SK-N-DZ (cell line): ENCODE data around the gene ZNF3.
A peak's percentile ranks its signal among the peaks of the same experiment; 100 is the strongest.

Experiments
- DNase-seq: peaks from one replicate; pipeline ENCODE4 v3.0.0-alpha.2; 2015; ENCODE audit warnings: low spot score

ZNF3 gene

GRCh38 chr7:100109521-100110163, 28.1 kb upstream of the ZNF3 start:
- DNase-seq = no peak

- DNase-seq = no peak
Observed at GRCh38 chr7:100107890-100108289, 26.4 kb upstream of the ZNF3 start.

GRCh38 chr7:100107125-100107737, 25.7 kb upstream of the ZNF3 start:
- DNase-seq = no peak

DNA sequence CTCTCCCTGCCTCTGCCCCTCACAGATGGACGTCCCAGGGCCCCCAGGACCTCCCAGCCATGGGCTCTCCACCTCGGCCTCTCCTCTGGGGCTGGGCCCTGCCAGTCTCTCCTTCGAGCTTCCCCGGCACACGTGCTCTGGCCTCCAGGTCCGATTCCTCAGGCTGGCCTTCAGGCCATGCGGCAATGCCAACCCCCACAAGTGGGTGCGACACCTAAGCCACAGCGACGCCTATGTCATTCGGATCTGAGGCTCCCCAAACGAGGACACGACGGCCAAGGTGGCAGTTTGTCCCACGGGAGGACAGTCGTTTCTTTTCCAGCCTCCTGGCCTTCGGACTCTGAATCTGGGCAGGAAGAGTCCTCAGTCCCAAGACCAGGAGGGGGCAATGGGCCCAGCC, 25.1 kb upstream of the ZNF3 start:
- no peak for DNase-seq

DNA sequence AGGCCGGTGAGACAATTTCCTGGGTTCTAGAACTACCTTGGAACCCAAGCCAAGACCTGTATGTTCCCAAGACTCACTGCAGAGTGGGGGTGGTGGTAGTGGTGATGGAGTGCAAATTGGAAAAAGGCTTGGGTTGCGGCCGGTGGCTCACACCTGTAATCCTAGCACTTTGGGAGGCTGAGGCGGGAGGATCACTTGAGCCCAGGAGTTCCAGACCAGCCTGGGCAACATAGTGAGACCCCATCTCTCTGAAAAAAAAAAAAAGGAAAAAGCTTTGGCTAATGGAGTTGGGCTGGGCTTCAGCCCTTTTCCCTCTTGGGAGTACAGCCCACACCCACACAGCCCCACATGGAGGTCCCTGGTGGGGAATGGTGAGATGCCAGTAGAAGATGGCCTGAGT, 24.0 kb upstream of the ZNF3 start:
- no peak for DNase-seq

DNA sequence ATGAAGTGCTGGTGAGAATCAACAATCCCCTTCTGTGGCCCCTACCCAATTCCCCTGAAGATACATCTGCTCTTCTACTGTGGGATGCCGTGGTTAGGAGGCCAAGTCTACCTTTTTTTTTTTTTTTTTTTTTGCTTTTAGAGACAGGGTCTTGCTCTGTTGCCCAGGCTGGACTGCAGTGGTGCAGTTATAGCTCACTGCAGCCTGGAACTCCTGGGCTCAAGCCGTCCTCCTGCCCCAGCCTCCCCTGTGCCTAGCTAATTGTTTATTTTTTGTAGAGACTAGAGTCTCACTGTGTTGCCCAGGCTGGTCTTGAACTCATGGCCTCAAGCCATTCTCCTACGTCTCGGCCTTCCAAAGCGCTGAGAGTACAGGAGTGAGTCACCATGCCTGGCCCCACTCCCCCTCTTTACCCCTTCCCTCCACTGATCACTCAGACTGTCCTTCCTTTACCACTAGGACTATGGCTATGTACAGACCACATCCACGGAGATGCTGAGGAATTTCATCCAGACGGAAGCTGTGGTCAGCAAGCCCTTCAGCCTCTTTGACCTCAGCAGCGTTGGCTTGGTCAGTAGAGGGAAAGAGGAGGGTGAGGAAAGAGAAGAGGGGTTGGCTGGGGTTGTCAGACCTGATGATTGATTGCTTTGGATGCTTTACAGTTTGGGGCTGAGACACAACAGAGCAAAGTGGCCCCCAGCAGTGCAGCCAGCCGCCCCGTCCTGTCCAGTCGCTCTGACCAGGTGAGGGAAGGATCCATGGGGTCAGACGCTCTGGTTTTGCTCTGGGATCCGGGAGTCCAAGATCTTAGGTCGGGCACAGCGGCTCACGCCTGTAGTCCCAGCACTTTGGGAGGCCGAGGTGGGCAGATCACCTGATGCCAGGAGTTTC, 21.7 kb upstream of the ZNF3 start:
- DNase-seq = no peak

DNA sequence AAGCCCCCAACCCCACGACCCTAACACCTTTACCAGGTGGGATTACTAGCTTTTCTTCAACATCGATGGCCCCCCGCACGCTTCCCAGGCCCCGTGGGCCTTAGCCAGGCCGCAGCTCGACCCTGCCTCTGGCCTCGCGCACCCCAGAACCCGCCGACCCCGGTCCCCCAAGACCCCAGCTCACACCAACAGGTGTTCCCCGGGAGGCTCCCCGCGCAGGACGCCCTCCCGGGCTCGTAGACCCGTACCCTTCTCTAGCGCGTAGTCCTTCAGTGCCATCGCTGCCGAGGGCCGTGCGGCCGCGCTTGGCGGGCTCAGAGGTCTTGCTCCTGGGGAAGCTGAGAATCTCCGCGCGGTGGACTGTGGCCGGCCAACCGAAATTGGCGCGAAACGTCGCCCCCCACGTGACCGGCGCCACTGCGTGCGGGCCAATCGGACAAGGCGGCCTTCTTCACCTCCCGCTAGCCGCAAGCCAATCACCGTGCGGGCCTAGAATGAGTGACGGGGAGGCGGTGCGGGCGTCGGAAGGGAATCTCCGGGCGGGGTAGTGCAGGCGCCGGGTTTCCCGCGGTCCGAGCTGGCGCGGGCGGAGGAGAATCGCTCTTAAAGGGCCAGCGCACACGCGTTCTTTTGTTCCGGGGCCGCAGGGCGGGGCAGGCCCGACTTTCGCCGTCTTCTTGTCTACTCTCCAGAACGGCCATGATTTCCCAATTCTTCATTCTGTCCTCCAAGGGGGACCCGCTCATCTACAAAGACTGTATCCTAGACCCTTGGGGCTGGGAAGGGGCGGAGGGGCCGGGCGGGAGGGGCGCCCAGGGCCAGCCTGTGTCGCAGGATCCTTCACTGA, 19.7 kb upstream of the ZNF3 start, which contains the start of the genes AP4M1 and MCM7:
Gene AP4M1 (plus strand): TSS at position 628 of the 847 bp plus-strand sequence. CDS start 72 bp downstream, at position 700.
Gene MCM7 (minus strand): TSS at position 382 of the 847 bp plus-strand sequence. CDS start 103 bp downstream, at position 279.
- DNase-seq = peak; percentile 99

GRCh38 chr7:100100420-100101015, 19.0 kb upstream of the ZNF3 start:
- DNase-seq = peak; percentile 95

DNA sequence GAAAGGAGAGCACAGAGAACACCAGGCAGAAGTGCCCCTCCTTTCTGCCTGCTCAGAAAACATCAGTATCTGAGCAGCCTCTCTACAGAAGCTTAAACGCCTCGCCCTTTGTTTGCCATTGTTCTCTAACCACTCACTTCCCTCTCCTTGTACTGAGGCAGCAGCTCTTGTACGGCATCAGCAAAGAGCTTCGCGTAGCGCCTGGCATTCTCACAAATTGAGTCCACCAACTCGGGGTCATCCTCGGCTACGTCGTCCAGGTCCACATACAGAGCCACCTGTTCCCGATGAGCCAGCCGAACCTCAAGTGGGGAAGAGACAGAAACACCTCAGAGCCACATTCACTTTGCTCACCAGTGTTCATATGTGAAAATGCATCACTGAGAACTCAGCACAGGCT, 17.9 kb upstream of the ZNF3 start:
- DNase-seq = no peak

DNA sequence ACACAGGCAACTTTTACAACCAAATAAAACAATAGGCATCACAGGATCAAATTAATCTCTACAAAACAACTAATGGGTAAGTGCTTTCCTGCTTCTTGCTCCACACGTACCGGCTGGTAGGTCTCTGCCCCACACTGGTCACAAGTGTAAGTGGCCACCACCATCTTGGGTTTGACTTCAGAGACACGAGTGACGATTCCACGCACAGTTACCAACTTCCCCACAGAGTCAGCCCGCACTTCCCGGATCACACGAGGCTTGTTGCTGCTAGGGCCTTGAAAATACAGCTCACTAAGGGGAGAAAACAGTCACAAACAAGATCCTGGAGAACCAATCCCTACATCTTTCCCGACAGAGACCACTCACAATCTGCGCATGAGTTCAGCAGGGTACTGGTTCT, 17.4 kb upstream of the ZNF3 start:
- no peak for DNase-seq

GRCh38 chr7:100095704-100096103, 14.2 kb upstream of the ZNF3 start:
- no peak for DNase-seq

DNA sequence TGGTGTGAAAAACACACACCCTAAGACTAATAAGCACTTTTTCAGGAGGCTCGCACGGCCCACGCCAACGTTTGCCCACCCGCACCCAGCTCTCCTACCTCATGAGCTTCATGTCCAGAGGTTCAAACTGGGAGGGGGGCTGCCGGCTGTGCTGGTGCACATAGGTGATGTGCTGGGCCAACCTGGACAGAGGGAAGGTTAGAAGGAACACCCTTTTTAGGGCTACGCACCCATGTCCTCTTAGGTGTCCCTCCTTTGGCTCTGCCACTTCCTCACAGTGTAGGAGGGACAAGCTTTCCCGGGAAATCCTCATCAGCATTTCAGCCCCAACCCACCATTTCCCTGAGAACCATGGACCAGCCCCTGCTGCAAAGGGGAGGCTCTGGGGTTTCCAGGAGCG, 13.8 kb upstream of the ZNF3 start:
- DNase-seq = no peak

- no peak for DNase-seq
Observed at GRCh38 chr7:100093925-100094486, 12.5 kb upstream of the ZNF3 start.

DNA sequence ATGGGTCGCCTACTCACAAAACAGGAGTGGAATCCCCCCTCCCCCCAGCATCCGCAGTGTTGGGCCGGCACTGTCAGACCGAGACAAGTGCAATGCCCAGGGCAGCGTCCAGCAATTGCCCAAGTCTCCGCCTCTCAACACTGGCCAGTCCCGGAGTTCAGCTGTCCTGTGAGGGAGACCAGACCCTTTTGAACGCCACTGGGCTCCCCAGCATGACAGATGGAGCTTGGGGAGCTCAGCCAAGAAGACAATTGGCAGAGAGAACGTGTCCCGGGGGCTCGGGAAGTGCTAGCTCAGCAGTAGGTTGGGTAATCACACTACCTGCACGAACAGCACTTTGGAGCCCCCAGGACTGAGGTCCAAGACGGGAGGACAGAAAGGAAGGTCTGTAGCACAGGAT, 12.0 kb upstream of the ZNF3 start:
- DNase-seq = no peak

DNA sequence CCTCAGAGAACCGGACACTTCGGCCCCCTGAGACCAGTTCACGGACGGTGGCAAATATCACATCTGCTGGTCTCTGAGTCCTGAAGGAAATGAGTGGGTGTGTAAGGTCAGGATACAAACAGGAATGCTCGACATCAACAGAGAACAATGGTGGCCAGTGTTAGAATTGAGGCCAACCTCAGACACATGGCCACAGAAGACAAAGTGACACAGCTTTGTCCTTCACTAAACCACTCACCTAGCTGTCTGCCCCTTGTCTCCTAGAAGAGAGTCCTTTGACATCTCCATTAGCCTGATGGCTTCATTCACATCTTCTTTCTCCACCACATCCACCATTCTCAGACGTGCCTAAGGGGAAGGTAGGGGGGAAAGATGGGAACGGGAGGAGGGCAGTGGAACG, 11.5 kb upstream of the ZNF3 start:
- DNase-seq = no peak

DNA sequence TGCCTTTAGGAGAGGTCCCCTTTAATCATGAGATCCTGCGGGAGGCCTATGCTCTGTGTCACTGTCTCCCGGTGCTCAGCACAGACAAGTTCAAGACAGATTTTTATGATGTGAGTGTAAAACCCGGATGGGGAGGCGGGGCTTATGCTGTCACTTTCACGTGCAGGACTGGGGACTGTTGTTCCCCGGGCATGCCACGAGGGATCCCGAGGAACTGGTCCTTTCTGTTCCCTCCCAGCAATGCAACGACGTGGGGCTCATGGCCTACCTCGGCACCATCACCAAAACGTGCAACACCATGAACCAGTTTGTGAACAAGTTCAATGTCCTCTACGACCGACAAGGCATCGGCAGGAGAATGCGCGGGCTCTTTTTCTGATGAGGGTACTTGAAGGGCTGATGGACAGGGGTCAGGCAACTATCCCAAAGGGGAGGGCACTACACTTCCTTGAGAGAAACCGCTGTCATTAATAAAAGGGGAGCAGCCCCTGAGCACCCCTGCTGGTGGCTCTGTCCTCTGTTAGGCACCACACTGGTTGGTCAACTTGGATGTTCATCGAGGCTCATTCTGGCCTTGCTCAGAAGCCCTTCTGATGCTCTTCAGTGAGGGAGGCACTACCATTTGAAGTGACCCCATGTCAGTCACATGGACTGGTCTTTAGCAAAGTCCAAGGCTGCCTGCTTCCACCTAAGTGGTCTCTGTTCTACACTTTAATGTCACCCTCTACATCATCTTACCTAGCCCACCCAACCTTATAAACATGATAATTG, 10.1 kb upstream of the ZNF3 start:
- peak; percentile 61 for DNase-seq

- DNase-seq = peak; percentile 39
Observed at GRCh38 chr7:100090527-100091410, 9.2 kb upstream of the ZNF3 start.

GRCh38 chr7:100089458-100090196, 8.1 kb upstream of the ZNF3 start:
- no peak for DNase-seq
